Breast epithelium (tissue), 4 donors: Measurements from ENCODE around the gene CAMK2A. TPM values are rescaled to one million over a fixed set of nuclear protein-coding genes. Genes with fewer than 3 reads are reported as not detected.

Experiments
- DNase-seq, 2 donors: peaks; one replicate each; pipeline ENCODE4 v3.0.0-alpha.2; 2019; ENCODE audit warnings: low spot score in 2 of 2
- H3K27ac ChIP-seq, 2 donors: fragments of 200-600 bp; sonication (generic) in 1 of 2; one replicate each; pipeline ENCODE4 v1.5.1; 2016 to 2019; ENCODE audit warnings: mild to moderate bottlenecking in 1 of 2
- H3K27me3 ChIP-seq, 2 donors: fragments of 200-600 bp; sonication (generic) in 1 of 2; one replicate each; pipeline versions ENCODE4 v1.5.1 to v1.6.0; 2017 to 2019; ENCODE audit warnings: control low read depth in 1 of 2, mild to moderate bottlenecking in 1 of 2
- H3K36me3 ChIP-seq: fragments of 200-600 bp; one replicate; pipeline ENCODE4 v1.5.1; 2019
- H3K4me1 ChIP-seq, 2 donors: fragments of 200-600 bp; sonication (generic); one replicate each; pipeline ENCODE4 v1.5.1; 2016 to 2019; ENCODE audit warnings: control low read depth in 1 of 2
- H3K4me3 ChIP-seq, 3 donors: fragments of 200-600 bp; sonication (generic); 1 replicate in 2 of 3; 2 replicates in 1 of 3; pipeline ENCODE4 v1.5.1; 2016 to 2019; ENCODE audit warnings: mild to moderate bottlenecking in 3 of 3, moderate library complexity in 2 of 3
- H3K9me3 ChIP-seq, 2 donors: fragments of 200-600 bp; sonication (generic) in 1 of 2; one replicate each; pipeline ENCODE4 v1.5.1; 2016 to 2019; ENCODE audit warnings: control low read depth in 1 of 2
- POLR2A ChIP-seq: fragments of 450-650 bp; IDR thresholded peaks from one replicate; pipeline ENCODE4 v1.6.1; 2016; ENCODE audit warnings: antibody characterized with exemption, mild to moderate bottlenecking, moderate library complexity
- POLR2AphosphoS5 ChIP-seq, 3 donors: sonication (generic); formaldehyde crosslinking; IDR thresholded peaks; one replicate each; pipeline ENCODE4 v1.6.1; 2017; ENCODE audit warnings: antibody characterized with exemption in 3 of 3
- intact Hi-C: fragments of 100-400 bp; cut with DNase I; formaldehyde crosslinking; loops from one replicate; pipeline ENCODE4 v1.15.1; 2023; ENCODE audit warnings: low total_unique reads
- total RNA-seq, 3 donors: library from RNA; depleted of rRNA; stranded (reverse); fragments of >200 nt; gene quantifications; one replicate each; pipeline ENCODE4 v1.1.0, GENCODE V29; 2016
- TF ChIP-seq, protein P1 (sequence below), 3 donors: fragments of 450-650 bp; IDR thresholded peaks; one replicate each; pipeline ENCODE4 v1.5.1; 2016 to 2017; ENCODE audit warnings: antibody characterized with exemption in 3 of 3, mild to moderate bottlenecking in 3 of 3, moderate library complexity in 3 of 3

CAMK2A gene
- total RNA-seq, 3 donors from 2014 or later = under 0.01 TPM; not detected in 2

DNA sequence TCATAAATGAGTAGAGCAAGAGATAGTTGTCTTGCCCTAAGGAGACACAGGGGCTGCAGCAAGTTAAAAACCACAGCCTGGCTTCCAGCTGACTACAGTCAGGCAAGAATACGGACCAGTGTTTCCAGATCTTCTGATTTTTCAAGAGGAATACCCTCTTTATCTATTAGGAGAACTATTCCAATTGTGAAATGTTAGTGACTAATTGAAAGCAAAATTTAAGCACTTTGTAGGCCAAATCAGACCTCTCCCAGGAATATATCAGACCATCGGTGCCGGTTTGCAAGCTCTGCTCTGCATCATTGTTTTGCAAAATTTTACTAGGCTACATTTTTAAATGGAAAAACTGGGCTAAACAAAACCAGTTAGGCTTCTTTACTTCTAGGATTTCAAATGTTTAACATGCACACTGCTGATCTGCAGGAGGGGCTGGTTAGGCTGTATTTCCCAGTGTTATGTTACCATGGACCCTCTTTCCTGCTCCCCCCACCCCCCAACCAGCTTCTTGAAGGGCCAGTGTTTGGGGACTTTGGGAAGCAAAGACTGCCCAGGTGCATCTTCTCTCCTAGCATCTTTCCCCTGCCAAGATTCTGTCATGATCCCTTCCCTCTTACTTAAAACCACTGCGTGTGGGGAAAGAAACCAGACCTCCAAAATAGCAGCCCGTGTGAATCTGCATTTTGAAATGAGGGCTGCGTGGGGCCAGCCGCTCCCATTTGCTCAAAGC lies 14.2 kb upstream of the CAMK2A start:
- no peaks in the 10 kb centered on the region for H3K36me3 ChIP-seq
- H3K27me3 ChIP-seq = peaks cover 0 to 9% of the 10 kb centered on the region in 2 donors
- no peak for DNase-seq
- H3K27ac ChIP-seq = no peak overlapping the region
- TF ChIP-seq POLR2A (no peak), POLR2AphosphoS5 (IDR thresholded peaks at IDR 0.05) (no peak)
- TF ChIP-seq, protein P1, sequence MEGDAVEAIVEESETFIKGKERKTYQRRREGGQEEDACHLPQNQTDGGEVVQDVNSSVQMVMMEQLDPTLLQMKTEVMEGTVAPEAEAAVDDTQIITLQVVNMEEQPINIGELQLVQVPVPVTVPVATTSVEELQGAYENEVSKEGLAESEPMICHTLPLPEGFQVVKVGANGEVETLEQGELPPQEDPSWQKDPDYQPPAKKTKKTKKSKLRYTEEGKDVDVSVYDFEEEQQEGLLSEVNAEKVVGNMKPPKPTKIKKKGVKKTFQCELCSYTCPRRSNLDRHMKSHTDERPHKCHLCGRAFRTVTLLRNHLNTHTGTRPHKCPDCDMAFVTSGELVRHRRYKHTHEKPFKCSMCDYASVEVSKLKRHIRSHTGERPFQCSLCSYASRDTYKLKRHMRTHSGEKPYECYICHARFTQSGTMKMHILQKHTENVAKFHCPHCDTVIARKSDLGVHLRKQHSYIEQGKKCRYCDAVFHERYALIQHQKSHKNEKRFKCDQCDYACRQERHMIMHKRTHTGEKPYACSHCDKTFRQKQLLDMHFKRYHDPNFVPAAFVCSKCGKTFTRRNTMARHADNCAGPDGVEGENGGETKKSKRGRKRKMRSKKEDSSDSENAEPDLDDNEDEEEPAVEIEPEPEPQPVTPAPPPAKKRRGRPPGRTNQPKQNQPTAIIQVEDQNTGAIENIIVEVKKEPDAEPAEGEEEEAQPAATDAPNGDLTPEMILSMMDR (IDR thresholded peaks at IDR 0.05) = no peak
- no peak overlapping the region for H3K4me3 ChIP-seq
- H3K4me1 ChIP-seq = no peaks in the 10 kb centered on the region
- intact Hi-C loops = no loop called here
- no peaks in the 10 kb centered on the region for H3K9me3 ChIP-seq

DNA sequence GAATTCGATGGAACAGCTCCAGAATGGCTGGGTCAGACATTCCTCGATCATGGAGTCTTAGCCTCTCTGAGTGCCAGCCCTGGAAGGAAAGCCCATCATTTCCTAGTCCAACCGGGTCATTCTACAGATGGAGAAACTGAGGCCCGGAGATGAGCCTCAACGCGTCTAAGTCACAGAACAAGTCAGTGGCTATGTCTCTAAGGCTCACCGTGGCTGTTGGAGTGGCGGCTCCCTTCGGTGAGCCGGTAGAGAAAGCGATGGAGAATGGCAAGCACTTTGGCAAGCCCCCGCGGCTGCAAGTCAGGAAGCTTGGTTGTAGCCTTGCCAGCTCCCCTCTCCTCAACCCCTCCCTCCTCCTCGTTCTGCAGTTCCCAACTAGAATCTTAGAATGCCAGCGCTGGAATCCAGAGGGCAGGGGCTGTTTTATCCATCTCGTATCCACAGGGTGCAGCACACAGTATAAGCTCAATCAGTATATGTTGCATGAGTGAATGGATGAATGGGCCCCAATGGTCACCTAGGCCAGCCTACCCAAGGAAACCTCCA lies 13.6 kb upstream of the CAMK2A start:
- intact Hi-C loops = no loop called here
- Histone ChIP-seq H3K4me1 (no peaks in the 10 kb centered on the region), H3K9me3 (no peaks in the 10 kb centered on the region), H3K27me3 (peaks cover 0 to 9% of the 10 kb centered on the region in 2 donors), H3K36me3 (no peaks in the 10 kb centered on the region), H3K27ac (peak overlapping the region; percentile 26 to 41), H3K4me3 (peak overlapping the region in 2 of 3 donors; percentile 52 to 64)
- DNase-seq = no peak
- TF ChIP-seq, protein P1 (IDR thresholded peaks at IDR 0.05) = no peak
- TF ChIP-seq POLR2AphosphoS5 (IDR thresholded peaks at IDR 0.05) (no peak), POLR2A (no peak)

DNA sequence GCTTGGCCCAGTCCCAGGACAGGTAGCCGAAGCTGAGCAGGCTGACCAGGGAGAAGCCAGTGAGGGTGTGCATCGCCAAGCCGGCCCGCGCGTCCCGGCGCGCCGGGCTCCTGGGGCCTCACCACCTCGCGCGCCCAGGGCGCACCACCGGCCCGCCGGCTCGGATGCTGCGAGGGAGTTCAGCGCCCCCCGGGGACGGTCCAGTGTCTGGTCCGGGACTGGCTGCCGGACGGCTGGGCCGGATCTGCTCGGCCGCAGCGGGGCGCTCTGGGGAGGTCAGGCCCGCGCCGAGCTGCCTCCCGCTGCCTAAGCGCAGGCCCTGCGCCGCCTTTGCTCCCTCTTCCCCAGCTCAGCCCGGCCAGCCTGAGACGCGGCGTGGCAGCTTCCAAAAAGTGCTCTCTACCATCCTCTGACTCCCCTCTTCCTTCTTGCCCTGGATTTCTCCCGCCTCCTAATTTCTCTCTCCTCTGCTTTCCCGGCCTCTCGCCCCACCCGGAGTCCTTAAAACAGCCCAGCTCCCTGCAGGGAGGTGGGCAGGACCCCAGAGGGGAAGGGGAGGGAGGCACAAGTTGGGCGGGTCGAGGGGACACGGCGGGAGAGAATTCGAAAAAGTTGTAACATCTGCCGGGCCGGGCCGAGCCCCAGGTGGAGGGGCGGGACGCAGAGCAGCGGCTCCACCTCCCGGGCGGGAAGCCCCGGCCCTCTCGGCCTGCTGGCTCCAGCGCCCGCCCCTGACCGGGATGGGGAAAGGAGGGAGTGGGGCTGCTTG lies 12.9 kb upstream of the CAMK2A start, which contains the start of gene ARSI:
TSS of gene ARSI (minus strand) at position 605 of the 769 bp plus-strand sequence. CDS start at position 73, 532 bp downstream.
- intact Hi-C loops = no loop called here
- no peaks in the 10 kb centered on the region for H3K9me3 ChIP-seq
- TF ChIP-seq POLR2AphosphoS5 (IDR thresholded peaks at IDR 0.05) (no peak), POLR2A (no peak)
- TF ChIP-seq, protein P1 (IDR thresholded peaks at IDR 0.05) = no peak
- no peak for DNase-seq
- peak within 1 kb of the TSS; percentile 26 to 41 for H3K27ac ChIP-seq
- no peaks in the 10 kb centered on the region for H3K36me3 ChIP-seq
- H3K4me3 ChIP-seq = peak within 1 kb of the TSS; percentile 26 to 64 (median 52)
- peaks cover 0 to 9% of the 10 kb centered on the region in 2 donors for H3K27me3 ChIP-seq
- H3K4me1 ChIP-seq = no peaks in the 10 kb centered on the region

DNA sequence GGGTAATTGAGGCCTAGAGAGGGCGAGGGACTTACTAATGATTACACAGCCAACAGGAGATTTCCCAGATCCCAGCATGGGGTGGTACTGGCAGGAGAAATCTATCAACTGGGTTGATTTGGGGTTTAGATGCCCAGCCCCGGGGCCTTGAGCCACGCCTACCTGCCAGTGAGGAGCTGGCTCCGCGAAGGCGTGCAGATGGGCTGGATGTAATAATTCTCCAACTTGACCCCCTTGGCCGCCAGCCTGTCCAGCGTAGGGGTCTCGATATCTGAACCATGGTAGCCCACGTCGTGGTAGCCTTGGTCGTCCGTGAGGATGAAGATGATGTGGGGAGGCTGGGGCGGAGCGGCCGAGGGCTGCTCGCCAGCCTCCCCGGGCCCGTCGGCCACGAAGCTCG lies 12.3 kb upstream of the CAMK2A start:
- peak overlapping the region in 1 of 2 donors; percentile 4 for H3K27ac ChIP-seq
- no peak for DNase-seq
- TF ChIP-seq, protein P1 (IDR thresholded peaks at IDR 0.05) = no peak
- TF ChIP-seq POLR2AphosphoS5 (IDR thresholded peaks at IDR 0.05) (no peak), POLR2A (no peak)
- H3K27me3 ChIP-seq = peaks cover 0 to 9% of the 10 kb centered on the region in 2 donors
- intact Hi-C loops = no loop called here
- no peaks in the 10 kb centered on the region for H3K4me1 ChIP-seq
- H3K36me3 ChIP-seq = no peaks in the 10 kb centered on the region
- H3K4me3 ChIP-seq = peak overlapping the region; percentile 26 to 64 (median 52)
- no peaks in the 10 kb centered on the region for H3K9me3 ChIP-seq

DNA sequence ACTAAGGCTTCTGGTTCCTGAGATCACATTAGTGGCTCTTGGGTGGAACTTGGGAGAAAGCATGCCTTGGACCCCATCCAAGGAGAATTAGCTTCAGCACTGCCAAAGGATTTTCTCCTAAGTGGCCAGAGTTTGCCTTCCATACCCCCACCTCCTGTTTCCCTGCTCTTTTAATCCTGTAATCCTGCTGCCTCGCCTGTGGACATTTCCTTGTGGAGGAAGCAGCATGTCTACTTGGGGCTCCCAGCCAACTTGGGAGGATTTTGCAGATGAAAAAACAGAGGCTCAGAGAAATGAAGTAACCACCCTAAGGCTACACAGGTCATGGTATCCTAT lies 11.6 kb upstream of the CAMK2A start:
- Histone ChIP-seq H3K27me3 (peaks cover 0 to 9% of the 10 kb centered on the region in 2 donors), H3K9me3 (no peaks in the 10 kb centered on the region), H3K27ac (no peak overlapping the region), H3K36me3 (no peaks in the 10 kb centered on the region), H3K4me3 (no peak overlapping the region), H3K4me1 (no peaks in the 10 kb centered on the region)
- no peak for DNase-seq
- TF ChIP-seq, protein P1 (IDR thresholded peaks at IDR 0.05) = no peak
- TF ChIP-seq POLR2AphosphoS5 (IDR thresholded peaks at IDR 0.05) (no peak), POLR2A (no peak)
- intact Hi-C loops = no loop called here
